ENCODE results near the gene PBX1.
A peak's percentile ranks its signal among the peaks of the same experiment; 100 is the strongest.

PBX1 gene

DNA sequence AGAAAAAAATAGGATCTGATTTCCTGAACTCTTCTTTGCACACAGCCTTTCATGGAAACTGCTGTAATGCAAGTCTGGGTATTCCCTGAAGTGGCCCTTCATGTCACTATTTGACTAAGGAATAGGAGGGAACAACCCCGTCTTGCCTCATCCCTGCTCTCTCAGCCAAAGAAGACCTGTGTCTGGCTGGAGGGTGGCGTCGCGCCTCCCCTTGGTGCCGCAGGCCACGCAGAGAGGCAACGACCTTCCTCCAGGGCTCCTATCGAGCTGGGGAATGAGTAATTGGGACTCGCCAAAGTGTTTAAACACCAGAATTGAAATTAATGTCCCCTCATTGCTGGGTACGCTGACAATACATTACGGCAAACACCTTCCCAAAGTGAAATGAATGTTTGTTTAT, 129.8 kb downstream of the PBX1 start:
- Histone ChIP-seq H3K4me1 (ENCODE audit: insufficient read depth, low read length) (peaks cover 16% of the 10 kb centered on the region), H3K36me3 (ENCODE audit: insufficient read depth, low read length) (no peaks in the 10 kb centered on the region), H3K4me3 (ENCODE audit: low read length) (no peak overlapping the region), H3K9ac (ENCODE audit: low read depth, low read length) (no peak overlapping the region), H3K27me3 (ENCODE audit: insufficient read depth, low read length) (no peaks in the 10 kb centered on the region), H3K27ac (ENCODE audit: low read depth, low read length) (0 out of 2 replicates have a peak overlapping the region, but pooled peaks have one; percentile 26), H3K9me3 (ENCODE audit: insufficient read depth, low read depth, low read length) (no peaks in the 10 kb centered on the region)
- 82% methylated on average over 11 of the region's 11 CpGs for WGBS

DNA sequence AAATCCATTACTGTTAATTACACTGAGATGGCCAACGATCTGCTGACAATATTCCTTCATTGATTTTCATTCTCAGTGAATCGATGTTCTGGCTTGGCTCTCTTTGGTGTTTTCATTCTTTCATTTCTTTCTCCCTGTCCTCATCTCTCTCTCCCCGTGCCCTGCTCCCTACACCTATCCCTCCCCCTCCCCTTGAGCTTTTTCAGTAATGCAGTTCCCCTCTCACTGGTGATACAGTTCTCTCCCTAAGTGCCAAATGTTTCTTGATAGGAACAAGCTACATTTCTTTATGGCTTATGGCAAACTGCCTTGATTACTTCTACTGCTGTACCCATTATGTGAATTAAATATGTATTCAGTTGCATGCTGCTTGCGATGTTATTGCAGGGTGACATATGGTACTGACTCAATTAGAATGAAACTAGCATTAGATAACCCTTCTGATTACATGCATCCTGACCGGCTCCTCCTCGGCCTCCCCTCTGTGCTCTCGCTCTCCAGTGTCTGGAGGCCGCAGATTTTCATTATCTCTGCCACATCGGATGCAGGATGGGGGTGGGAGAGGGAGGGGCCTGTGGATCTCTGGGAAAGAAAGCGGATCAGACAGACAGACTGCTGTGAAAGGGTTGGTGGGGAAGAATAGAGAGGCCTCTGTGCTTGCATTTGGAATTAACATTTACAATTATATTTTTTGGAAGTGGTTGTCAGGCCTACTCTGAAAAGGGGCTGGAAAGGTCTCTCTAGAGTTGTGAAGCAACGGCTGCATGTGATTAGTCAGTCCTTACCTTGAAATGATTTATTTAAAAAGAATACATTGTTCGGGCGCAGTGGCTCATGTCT, 130.9 kb downstream of the PBX1 start:
- Histone ChIP-seq H3K9me3 (ENCODE audit: insufficient read depth, low read depth, low read length) (no peaks in the 10 kb centered on the region), H3K4me3 (ENCODE audit: low read length) (peak overlapping the region; percentile 3; the same call in 1 of the 2 replicates), H3K27ac (ENCODE audit: low read depth, low read length) (peak overlapping the region; percentile 23; the same call in 1 of the 2 replicates), H3K9ac (ENCODE audit: low read depth, low read length) (no peak overlapping the region), H3K36me3 (ENCODE audit: insufficient read depth, low read length) (peaks cover 5% of the 10 kb centered on the region), H3K4me1 (ENCODE audit: insufficient read depth, low read length) (peaks cover 16% of the 10 kb centered on the region), H3K27me3 (ENCODE audit: insufficient read depth, low read length) (no peaks in the 10 kb centered on the region)
- 60% methylated on average over 13 of the region's 13 CpGs for WGBS

DNA sequence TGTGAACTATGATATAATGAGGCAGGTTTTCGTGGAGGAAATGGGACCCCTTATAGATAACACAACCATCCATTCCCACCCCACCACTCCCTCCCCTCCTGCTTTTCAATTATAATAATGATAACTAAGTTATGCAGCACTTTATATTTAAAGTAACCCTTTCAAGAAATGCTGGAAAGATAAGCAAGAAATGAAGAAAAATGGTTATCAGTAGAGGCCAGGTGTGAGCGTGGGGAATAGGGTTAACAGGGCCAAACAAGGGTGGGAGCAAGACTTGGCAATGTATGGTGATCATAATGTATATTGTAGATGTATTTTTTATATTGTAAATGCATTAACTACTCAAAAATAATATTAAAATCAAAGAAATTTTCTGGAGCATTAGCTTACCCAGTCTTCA, 133.4 kb downstream of the PBX1 start:
- Histone ChIP-seq H3K27me3 (ENCODE audit: insufficient read depth, low read length) (no peaks in the 10 kb centered on the region), H3K4me3 (ENCODE audit: low read length) (no peak overlapping the region), H3K4me1 (ENCODE audit: insufficient read depth, low read length) (peaks cover 16% of the 10 kb centered on the region), H3K27ac (ENCODE audit: low read depth, low read length) (no peak overlapping the region), H3K9ac (ENCODE audit: low read depth, low read length) (no peak overlapping the region), H3K36me3 (ENCODE audit: insufficient read depth, low read length) (peaks cover 5% of the 10 kb centered on the region), H3K9me3 (ENCODE audit: insufficient read depth, low read depth, low read length) (no peaks in the 10 kb centered on the region)
- WGBS = 89% methylated on average over 1 of the region's 2 CpGs

DNA sequence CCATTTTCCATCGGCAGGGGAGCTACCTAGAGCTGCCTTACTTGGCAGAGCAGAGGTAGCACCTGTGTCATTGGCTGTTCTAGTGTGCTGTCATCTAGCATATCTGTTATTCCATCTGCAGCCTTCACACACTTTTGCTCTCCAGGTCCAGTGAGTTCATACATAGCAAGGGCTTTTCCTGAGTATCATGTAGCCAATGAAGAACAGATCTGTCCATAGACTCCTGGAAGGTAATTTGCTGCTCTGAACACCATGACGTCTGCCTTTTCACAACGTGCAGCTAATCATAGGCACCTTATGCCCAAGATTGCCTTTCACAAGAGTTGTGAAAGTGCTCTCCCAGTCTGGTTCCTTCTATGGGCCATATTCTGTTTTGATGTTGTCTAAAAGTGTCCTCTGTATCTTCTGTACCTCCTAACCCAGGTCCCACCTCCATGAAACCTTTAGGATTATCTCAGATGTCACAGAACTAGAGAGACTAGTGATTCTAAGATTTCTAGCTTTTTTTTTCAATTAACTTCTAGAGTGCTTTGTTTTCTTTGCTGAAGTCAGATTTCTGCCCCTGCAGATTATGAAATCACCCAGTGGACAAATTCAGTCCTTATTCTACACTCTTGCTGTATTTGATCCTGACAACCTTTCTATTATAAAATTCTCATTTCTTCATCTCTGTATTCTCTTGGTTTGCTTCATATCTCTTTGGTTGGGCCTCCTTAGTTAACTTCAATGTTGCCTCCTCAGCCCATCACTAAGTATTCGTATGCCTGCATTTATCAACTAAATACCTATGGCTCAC, 134.8 kb downstream of the PBX1 start:
- H3K27me3 ChIP-seq (ENCODE audit: insufficient read depth, low read length) = no peaks in the 10 kb centered on the region
- no peak overlapping the region for H3K4me3 ChIP-seq (ENCODE audit: low read length)
- H3K36me3 ChIP-seq (ENCODE audit: insufficient read depth, low read length) = peaks cover 5% of the 10 kb centered on the region
- 92% methylated on average over 4 of the region's 4 CpGs for WGBS
- no peak overlapping the region for H3K9ac ChIP-seq (ENCODE audit: low read depth, low read length)
- no peaks in the 10 kb centered on the region for H3K9me3 ChIP-seq (ENCODE audit: insufficient read depth, low read depth, low read length)
- H3K4me1 ChIP-seq (ENCODE audit: insufficient read depth, low read length) = peaks cover 23% of the 10 kb centered on the region
- H3K27ac ChIP-seq (ENCODE audit: low read depth, low read length) = no peak overlapping the region

DNA sequence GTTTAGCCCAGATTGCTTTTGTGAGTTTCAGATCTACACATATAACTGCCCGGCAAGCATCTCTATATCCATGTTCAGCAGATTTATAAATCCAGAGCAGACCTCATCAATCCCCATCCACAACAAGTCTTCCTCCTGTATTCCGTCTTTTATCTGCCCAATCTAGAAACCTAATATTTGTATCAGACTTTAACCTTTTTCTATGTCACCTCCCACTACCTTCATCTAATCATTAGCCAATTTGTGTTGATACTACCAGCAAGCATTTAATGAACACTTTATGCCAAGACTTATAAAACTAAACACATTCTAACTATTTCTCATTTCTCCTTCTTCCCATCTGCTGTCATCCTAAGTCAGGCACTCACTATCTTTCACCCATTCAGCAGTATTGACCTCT, 135.5 kb downstream of the PBX1 start:
- WGBS = 93% methylated on average over 2 of the region's 2 CpGs
- Histone ChIP-seq H3K4me1 (ENCODE audit: insufficient read depth, low read length) (peaks cover 17% of the 10 kb centered on the region), H3K27ac (ENCODE audit: low read depth, low read length) (no peak overlapping the region), H3K36me3 (ENCODE audit: insufficient read depth, low read length) (peaks cover 5% of the 10 kb centered on the region), H3K4me3 (ENCODE audit: low read length) (no peak overlapping the region), H3K9me3 (ENCODE audit: insufficient read depth, low read depth, low read length) (no peaks in the 10 kb centered on the region), H3K27me3 (ENCODE audit: insufficient read depth, low read length) (no peaks in the 10 kb centered on the region), H3K9ac (ENCODE audit: low read depth, low read length) (no peak overlapping the region)

DNA sequence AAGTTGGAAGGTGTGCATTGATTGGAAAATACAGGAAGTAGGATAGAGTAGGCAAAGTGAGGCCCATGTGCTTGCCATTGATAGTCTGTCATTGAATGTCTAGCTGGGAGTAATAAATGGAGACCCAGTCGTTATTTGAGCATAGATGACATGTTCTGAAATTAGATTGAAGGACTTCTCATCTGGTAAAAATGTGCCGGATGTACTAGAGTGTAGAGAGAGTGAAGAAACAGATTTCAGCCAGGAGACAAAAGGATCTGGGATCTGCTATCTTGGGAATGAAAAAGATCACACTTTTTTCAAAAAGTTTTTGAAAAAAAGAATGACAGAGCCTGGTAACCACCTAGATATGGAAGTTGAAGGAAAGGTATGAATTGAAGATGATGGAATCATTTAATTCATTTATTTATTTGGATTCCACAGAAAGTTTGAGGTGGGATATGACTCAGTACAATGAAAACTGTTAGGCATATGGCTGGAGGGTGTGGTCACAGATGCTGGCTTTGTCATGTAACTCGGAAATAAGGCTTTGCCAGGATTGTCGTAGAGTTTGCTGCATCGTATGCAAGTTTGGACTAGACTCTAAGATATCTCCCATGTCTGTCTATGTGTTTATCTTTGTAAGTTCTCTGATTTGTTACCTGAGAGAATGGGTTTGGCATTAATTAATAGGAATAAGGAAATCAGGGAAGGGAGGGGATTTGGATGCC, 137.1 kb downstream of the PBX1 start:
- Histone ChIP-seq H3K9ac (ENCODE audit: low read depth, low read length) (no peak overlapping the region), H3K4me1 (ENCODE audit: insufficient read depth, low read length) (peaks cover 11% of the 10 kb centered on the region; the same call in 1 of the 2 replicates), H3K9me3 (ENCODE audit: insufficient read depth, low read depth, low read length) (no peaks in the 10 kb centered on the region), H3K4me3 (ENCODE audit: low read length) (no peak overlapping the region), H3K27me3 (ENCODE audit: insufficient read depth, low read length) (no peaks in the 10 kb centered on the region), H3K36me3 (ENCODE audit: insufficient read depth, low read length) (peaks cover 5% of the 10 kb centered on the region), H3K27ac (ENCODE audit: low read depth, low read length) (no peak overlapping the region)
- WGBS = 92% methylated on average over 5 of the region's 5 CpGs

DNA sequence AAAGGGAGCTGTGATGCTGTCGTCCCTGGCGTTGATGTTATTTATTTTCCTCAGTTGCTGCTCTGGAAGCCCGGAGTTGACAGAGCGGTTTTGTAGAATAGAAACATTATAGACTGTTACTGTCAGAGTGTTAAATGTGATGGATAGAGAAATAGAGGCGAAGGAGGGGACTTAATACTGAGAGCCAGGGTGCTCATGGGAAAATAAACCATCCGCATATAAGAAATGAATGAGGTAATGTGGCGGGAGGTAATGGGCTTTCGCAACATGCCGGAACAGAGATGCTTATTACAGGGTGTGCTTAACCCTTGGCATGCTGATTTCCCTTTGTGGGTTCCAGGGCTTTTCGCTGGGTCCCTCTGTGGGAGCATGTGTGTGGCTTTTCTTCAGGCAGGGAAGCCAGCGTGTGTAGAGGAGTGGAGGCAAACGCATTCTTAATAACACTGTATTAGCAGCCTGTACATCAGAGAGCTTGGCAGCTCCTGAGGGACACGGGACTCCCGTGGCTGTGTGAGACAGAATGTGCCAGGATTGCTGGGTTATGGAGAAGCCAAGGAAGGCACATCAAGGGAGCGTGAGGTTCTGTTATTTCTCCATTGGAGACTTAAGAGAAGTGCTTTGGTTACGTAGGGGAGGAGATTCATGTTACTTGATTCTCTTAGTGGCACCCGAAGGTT, 141.0 kb downstream of the PBX1 start:
- Histone ChIP-seq H3K9me3 (ENCODE audit: insufficient read depth, low read depth, low read length) (no peaks in the 10 kb centered on the region), H3K9ac (ENCODE audit: low read depth, low read length) (no peak overlapping the region), H3K36me3 (ENCODE audit: insufficient read depth, low read length) (no peaks in the 10 kb centered on the region), H3K27me3 (ENCODE audit: insufficient read depth, low read length) (no peaks in the 10 kb centered on the region), H3K4me1 (ENCODE audit: insufficient read depth, low read length) (peaks cover 31% of the 10 kb centered on the region), H3K4me3 (ENCODE audit: low read length) (no peak overlapping the region), H3K27ac (ENCODE audit: low read depth, low read length) (no peak overlapping the region)
- WGBS = 91% methylated on average over 17 of the region's 17 CpGs

DNA sequence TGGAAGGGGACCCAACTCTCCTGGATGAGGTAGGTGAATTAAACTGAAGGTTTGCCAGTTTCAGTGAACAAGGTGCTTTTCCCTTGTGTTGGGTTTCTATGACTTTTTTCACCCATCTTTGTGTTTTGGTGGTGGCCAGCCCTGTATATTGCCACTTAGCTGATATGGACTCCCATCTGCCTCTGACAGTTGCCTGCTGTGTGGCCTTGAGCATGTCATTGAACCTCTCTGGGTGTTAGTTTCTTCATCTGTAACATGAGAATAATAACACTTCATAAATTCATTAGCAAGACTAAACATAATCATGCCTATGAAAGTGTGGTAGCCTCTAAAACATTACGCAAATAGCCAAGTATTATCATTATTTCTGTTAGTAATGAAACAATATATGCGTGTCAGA, 141.7 kb downstream of the PBX1 start:
- Histone ChIP-seq H3K9ac (ENCODE audit: low read depth, low read length) (no peak overlapping the region), H3K36me3 (ENCODE audit: insufficient read depth, low read length) (no peaks in the 10 kb centered on the region), H3K27me3 (ENCODE audit: insufficient read depth, low read length) (no peaks in the 10 kb centered on the region), H3K4me3 (ENCODE audit: low read length) (no peak overlapping the region), H3K4me1 (ENCODE audit: insufficient read depth, low read length) (peaks cover 38% of the 10 kb centered on the region), H3K9me3 (ENCODE audit: insufficient read depth, low read depth, low read length) (no peaks in the 10 kb centered on the region), H3K27ac (ENCODE audit: low read depth, low read length) (no peak overlapping the region)
- WGBS = 57% methylated on average over 1 of the region's 2 CpGs

DNA sequence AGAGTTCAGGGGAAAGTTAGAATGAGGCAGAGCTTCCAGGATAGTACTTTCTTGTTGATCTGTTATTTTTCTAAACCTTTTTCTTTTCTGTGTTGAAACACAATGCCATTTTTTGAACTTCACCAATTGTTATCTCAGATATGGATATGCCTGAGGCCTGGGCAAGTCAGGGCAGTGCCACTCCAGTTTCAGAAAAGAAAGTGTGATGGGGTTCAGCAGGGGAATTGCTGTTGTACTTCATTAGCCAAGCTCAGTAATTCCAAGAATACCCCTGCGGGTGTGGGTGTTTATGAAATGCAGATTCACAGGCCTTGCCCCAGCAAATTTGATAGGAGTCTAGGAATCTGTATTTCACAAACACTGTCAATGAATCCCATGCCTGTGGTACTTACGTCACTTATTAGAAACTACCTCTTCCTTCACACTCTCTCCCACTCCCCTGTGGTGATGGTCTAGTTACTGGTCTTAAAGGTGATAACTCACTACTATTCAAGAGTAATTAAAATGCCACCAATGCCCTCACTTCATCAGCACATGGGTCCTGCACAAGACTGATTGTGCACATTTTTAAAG, 142.3 kb downstream of the PBX1 start:
- WGBS = 94% methylated on average over 2 of the region's 2 CpGs
- Histone ChIP-seq H3K9ac (ENCODE audit: low read depth, low read length) (no peak overlapping the region), H3K9me3 (ENCODE audit: insufficient read depth, low read depth, low read length) (no peaks in the 10 kb centered on the region), H3K4me3 (ENCODE audit: low read length) (no peak overlapping the region), H3K4me1 (ENCODE audit: insufficient read depth, low read length) (peaks cover 43% of the 10 kb centered on the region), H3K36me3 (ENCODE audit: insufficient read depth, low read length) (no peaks in the 10 kb centered on the region), H3K27me3 (ENCODE audit: insufficient read depth, low read length) (no peaks in the 10 kb centered on the region), H3K27ac (ENCODE audit: low read depth, low read length) (no peak overlapping the region)

DNA sequence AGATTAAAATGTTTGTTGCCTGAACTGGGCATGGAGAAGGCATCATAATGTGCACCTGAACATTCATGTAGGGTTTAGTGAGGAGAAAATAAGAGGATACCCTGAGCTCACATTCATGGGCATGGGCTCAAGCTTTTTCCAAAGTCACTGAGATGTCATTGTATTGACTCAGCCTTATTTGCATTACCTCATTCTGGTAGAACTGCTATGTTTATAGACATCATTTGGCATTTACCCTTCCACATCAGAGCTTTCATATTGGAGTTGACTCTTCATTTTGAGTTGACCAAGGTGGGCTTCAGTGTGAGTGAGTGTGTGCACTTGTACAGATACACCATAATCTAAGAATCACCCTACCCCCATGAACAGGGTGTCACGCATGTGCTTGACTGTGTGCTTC, 143.2 kb downstream of the PBX1 start:
- H3K4me1 ChIP-seq (ENCODE audit: insufficient read depth, low read length) = peaks cover 53% of the 10 kb centered on the region
- no peak overlapping the region for H3K27ac ChIP-seq (ENCODE audit: low read depth, low read length)
- 83% methylated on average over 1 of the region's 1 CpG for WGBS

More for the DNA sequence above, 143.2 kb downstream of the PBX1 start:
- Histone ChIP-seq H3K9me3 (ENCODE audit: insufficient read depth, low read depth, low read length) (no peaks in the 10 kb centered on the region), H3K36me3 (ENCODE audit: insufficient read depth, low read length) (no peaks in the 10 kb centered on the region), H3K9ac (ENCODE audit: low read depth, low read length) (no peak overlapping the region), H3K27me3 (ENCODE audit: insufficient read depth, low read length) (no peaks in the 10 kb centered on the region), H3K4me3 (ENCODE audit: low read length) (no peak overlapping the region)
